SH-SY5Y (cell line): ENCODE measurements around the gene SLC4A5.

Experiments
- GATA2 ChIP-seq: IDR thresholded peaks from 2 replicates; pipeline ENCODE4 v1.6.1; 2011; ENCODE audit warnings: mild to moderate bottlenecking, low read depth, low read length
- GATA3 ChIP-seq: IDR thresholded peaks from 2 replicates; pipeline ENCODE4 v1.6.1; 2011; ENCODE audit warnings: low read depth, mild to moderate bottlenecking, low read length, moderate library complexity

GRCh38 chr2:74181739-74182138 is 161.5 kb downstream of the SLC4A5 start:
- no peak for TF ChIP-seq GATA3
- no peak for TF ChIP-seq GATA2
